HG02588 (cell line): ENCODE results near the gene ETV5.
"Not testable (repeated sequence)": the region's sequence is repeated elsewhere in the genome, so short reads cannot be mapped to it uniquely, and the experiment has no call there.

Experiments used
- ATAC-seq: cut with Tn5 transposase; IDR thresholded peaks from one replicate; pipeline ENCODE4 v1.9.1; 2021; ENCODE audit warnings: mild to moderate bottlenecking, moderate library complexity; ENCODE audit not compliant: unreplicated experiment

Gene ETV5

GRCh38 chr3:186032321-186032720 is 76.6 kb downstream of the ETV5 start:
- no peak for ATAC-seq

- ATAC-seq = not testable (repeated sequence)
Observed at GRCh38 chr3:186025993-186026392, 82.9 kb downstream of the ETV5 start.

GRCh38 chr3:186025161-186025560 is 83.7 kb downstream of the ETV5 start:
- ATAC-seq = no peak

GRCh38 chr3:186024210-186024609 is 84.7 kb downstream of the ETV5 start:
- no peak for ATAC-seq

- ATAC-seq = no peak
Observed at GRCh38 chr3:186022931-186023330, 86.0 kb downstream of the ETV5 start.

GRCh38 chr3:186021673-186022362 is 87.1 kb downstream of the ETV5 start:
- no peak for ATAC-seq

- not testable (repeated sequence) for ATAC-seq
Observed at GRCh38 chr3:186021250-186021649, 87.6 kb downstream of the ETV5 start.

GRCh38 chr3:186019288-186019687 is 89.6 kb downstream of the ETV5 start:
- not testable (repeated sequence) for ATAC-seq

- ATAC-seq = no peak
Observed at GRCh38 chr3:186014866-186015265, 94.0 kb downstream of the ETV5 start.

- ATAC-seq = no peak
Observed at GRCh38 chr3:186013312-186013711, 95.6 kb downstream of the ETV5 start.

GRCh38 chr3:186012137-186012536 is 96.8 kb downstream of the ETV5 start:
- no peak for ATAC-seq

- no peak for ATAC-seq
Observed at GRCh38 chr3:186004671-186005070, 104.2 kb downstream of the ETV5 start.

- ATAC-seq = no peak
Observed at GRCh38 chr3:186004209-186004608, 104.7 kb downstream of the ETV5 start.

GRCh38 chr3:186003610-186004009 is 105.3 kb downstream of the ETV5 start:
- ATAC-seq = no peak

- ATAC-seq = no peak
Observed at GRCh38 chr3:186002884-186003472, 105.9 kb downstream of the ETV5 start.

- ATAC-seq = no peak
Observed at GRCh38 chr3:186001842-186002241, 107.0 kb downstream of the ETV5 start.

GRCh38 chr3:185999221-185999620 is 109.7 kb downstream of the ETV5 start:
- no peak for ATAC-seq

GRCh38 chr3:185998136-185998535 is 110.8 kb downstream of the ETV5 start:
- ATAC-seq = no peak

GRCh38 chr3:185997130-185997529 is 111.8 kb downstream of the ETV5 start:
- no peak for ATAC-seq
